Measurements from ENCODE around the gene PCSK2.

The PCSK2 gene

GRCh38 chr20:17406051-17406590 is 179.3 kb downstream of the PCSK2 start:
- DNase-seq: no peak

GRCh38 chr20:17407550-17407949 is 180.7 kb downstream of the PCSK2 start:
- no peak for DNase-seq

GRCh38 chr20:17417225-17417624 is 190.4 kb downstream of the PCSK2 start:
- DNase-seq: no peak

- no peak for DNase-seq
Measured at GRCh38 chr20:17418737-17419136, 191.9 kb downstream of the PCSK2 start.

GRCh38 chr20:17419479-17420041 is 192.7 kb downstream of the PCSK2 start:
- DNase-seq: no peak

- no peak for DNase-seq
Measured at GRCh38 chr20:17421493-17421892, 194.7 kb downstream of the PCSK2 start.

- no peak for DNase-seq
Measured at GRCh38 chr20:17423782-17424181, 196.9 kb downstream of the PCSK2 start.

- DNase-seq: no peak
Measured at GRCh38 chr20:17427638-17428037, 200.8 kb downstream of the PCSK2 start.

- no peak for DNase-seq
Measured at GRCh38 chr20:17430125-17430950, 203.5 kb downstream of the PCSK2 start.

- peak; percentile 59 for DNase-seq
Measured at GRCh38 chr20:17431621-17432364, 205.0 kb downstream of the PCSK2 start.

GRCh38 chr20:17436664-17437063 is 209.8 kb downstream of the PCSK2 start:
- DNase-seq: no peak

- DNase-seq: no peak
Measured at GRCh38 chr20:17437251-17437650, 210.4 kb downstream of the PCSK2 start.

GRCh38 chr20:17438436-17439039 is 211.7 kb downstream of the PCSK2 start:
- DNase-seq: no peak

GRCh38 chr20:17439616-17440296 is 212.9 kb downstream of the PCSK2 start:
- DNase-seq: no peak

GRCh38 chr20:17441745-17442144 is 214.9 kb downstream of the PCSK2 start:
- no peak for DNase-seq

- DNase-seq: no peak
Measured at GRCh38 chr20:17442588-17442987, 215.7 kb downstream of the PCSK2 start.

- DNase-seq: no peak
Measured at GRCh38 chr20:17443131-17443858, 216.5 kb downstream of the PCSK2 start.

GRCh38 chr20:17444091-17444490 is 217.3 kb downstream of the PCSK2 start:
- DNase-seq: no peak

- DNase-seq: no peak
Measured at GRCh38 chr20:17445543-17445942, 218.7 kb downstream of the PCSK2 start.

GRCh38 chr20:17446171-17446570 is 219.3 kb downstream of the PCSK2 start:
- no peak for DNase-seq

- no peak for DNase-seq
Measured at GRCh38 chr20:17448071-17448470, 221.2 kb downstream of the PCSK2 start.

GRCh38 chr20:17449031-17449430 is 222.2 kb downstream of the PCSK2 start:
- no peak for DNase-seq

Data from femur (tissue), 1 donor.